Esophagus muscularis mucosa (tissue), 3 donors: ENCODE data around the gene LRRC14B.

ENCODE experiments used
- POLR2AphosphoS5 ChIP-seq, 2 donors: sonication (generic); formaldehyde crosslinking; IDR thresholded peaks; one replicate each; pipeline ENCODE4 v1.6.1; 2017; ENCODE audit warnings: antibody characterized with exemption in 2 of 2
- TF ChIP-seq, protein P1 (sequence below), 3 experiments: fragments of 200-600 bp in 2 of 3; fragments of 450-650 bp in 1 of 3; sonication (generic) in 2 of 3; IDR thresholded peaks; one replicate each; pipeline ENCODE4 v1.5.1; 2017 to 2019; ENCODE audit warnings: antibody characterized with exemption in 3 of 3, mild to moderate bottlenecking in 2 of 3, moderate library complexity in 1 of 3

DNA sequence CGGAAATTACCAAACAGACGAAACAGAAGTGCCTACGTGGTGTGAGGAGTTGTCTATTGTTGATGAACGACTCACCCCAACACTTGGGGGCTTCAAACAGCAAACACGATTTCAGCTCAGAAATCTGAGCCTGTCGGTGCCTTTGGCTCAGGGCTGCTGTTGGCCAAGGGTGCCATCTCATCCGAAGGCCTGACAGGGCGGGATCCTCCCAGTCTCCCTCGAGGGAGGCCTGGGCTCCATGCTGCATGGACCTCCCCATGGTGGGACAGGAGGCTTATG lies 1.3 kb downstream of the LRRC14B start:
- TF ChIP-seq, protein P1, sequence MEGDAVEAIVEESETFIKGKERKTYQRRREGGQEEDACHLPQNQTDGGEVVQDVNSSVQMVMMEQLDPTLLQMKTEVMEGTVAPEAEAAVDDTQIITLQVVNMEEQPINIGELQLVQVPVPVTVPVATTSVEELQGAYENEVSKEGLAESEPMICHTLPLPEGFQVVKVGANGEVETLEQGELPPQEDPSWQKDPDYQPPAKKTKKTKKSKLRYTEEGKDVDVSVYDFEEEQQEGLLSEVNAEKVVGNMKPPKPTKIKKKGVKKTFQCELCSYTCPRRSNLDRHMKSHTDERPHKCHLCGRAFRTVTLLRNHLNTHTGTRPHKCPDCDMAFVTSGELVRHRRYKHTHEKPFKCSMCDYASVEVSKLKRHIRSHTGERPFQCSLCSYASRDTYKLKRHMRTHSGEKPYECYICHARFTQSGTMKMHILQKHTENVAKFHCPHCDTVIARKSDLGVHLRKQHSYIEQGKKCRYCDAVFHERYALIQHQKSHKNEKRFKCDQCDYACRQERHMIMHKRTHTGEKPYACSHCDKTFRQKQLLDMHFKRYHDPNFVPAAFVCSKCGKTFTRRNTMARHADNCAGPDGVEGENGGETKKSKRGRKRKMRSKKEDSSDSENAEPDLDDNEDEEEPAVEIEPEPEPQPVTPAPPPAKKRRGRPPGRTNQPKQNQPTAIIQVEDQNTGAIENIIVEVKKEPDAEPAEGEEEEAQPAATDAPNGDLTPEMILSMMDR (IDR thresholded peaks at IDR 0.05), result no peak
- TF ChIP-seq POLR2AphosphoS5 (IDR thresholded peaks at IDR 0.05), result no peak
